Neutrophil (primary cell): Measurements from ENCODE around the gene FAM120A.

ENCODE experiments used
- H3K27ac ChIP-seq: fragments of 200-600 bp; sonication (generic); 2 replicates; pipeline ENCODE4 v1.5.1; 2016; ENCODE audit warnings: mild to moderate bottlenecking, moderate library complexity
- H3K27me3 ChIP-seq: fragments of 200-600 bp; sonication (generic); 2 replicates; pipeline ENCODE4 v1.6.0; 2016; ENCODE audit warnings: mild to moderate bottlenecking
- H3K36me3 ChIP-seq: fragments of 200-600 bp; sonication (generic); 2 replicates; pipeline ENCODE4 v1.5.1; 2017
- H3K4me1 ChIP-seq, 2 experiments: fragments of 200-600 bp in 1 of 2; sonication (generic) in 1 of 2; 1 replicate in 1 of 2; 2 replicates in 1 of 2; pipeline versions ENCODE4 v1.5.1 to v1.6.1; 2013 to 2016; ENCODE audit warnings: low read depth in 1 of 2, low read length in 1 of 2, mild to moderate bottlenecking in 1 of 2, moderate library complexity in 1 of 2; ENCODE audit not compliant: control insufficient read depth in 1 of 2, insufficient read depth in 1 of 2
- H3K4me3 ChIP-seq, 2 experiments: fragments of 200-600 bp in 1 of 2; sonication (generic) in 1 of 2; 1 replicate in 1 of 2; 2 replicates in 1 of 2; pipeline ENCODE4 v1.5.1; 2013 to 2016; ENCODE audit warnings: low read depth in 1 of 2, low read length in 1 of 2, mild to moderate bottlenecking in 1 of 2, moderate library complexity in 1 of 2
- H3K9me3 ChIP-seq: fragments of 200-600 bp; sonication (generic); 2 replicates; pipeline ENCODE4 v1.5.1; 2016
- TF ChIP-seq, protein P1 (sequence below): fragments of 200-600 bp; sonication (generic); IDR thresholded peaks from 2 replicates; pipeline ENCODE4 v1.5.1; 2016; ENCODE audit warnings: antibody characterized with exemption

Gene FAM120A

GRCh38 chr9:93431539-93432105, 19.9 kb upstream of the FAM120A start:
- Histone ChIP-seq H3K27ac (no peak overlapping the region), H3K4me3 (no peak overlapping the region), H3K9me3 (no peaks in the 10 kb centered on the region), H3K27me3 (no peaks in the 10 kb centered on the region), H3K36me3 (no peaks in the 10 kb centered on the region), H3K4me1 (no peaks in the 10 kb centered on the region)
- TF ChIP-seq, protein P1, sequence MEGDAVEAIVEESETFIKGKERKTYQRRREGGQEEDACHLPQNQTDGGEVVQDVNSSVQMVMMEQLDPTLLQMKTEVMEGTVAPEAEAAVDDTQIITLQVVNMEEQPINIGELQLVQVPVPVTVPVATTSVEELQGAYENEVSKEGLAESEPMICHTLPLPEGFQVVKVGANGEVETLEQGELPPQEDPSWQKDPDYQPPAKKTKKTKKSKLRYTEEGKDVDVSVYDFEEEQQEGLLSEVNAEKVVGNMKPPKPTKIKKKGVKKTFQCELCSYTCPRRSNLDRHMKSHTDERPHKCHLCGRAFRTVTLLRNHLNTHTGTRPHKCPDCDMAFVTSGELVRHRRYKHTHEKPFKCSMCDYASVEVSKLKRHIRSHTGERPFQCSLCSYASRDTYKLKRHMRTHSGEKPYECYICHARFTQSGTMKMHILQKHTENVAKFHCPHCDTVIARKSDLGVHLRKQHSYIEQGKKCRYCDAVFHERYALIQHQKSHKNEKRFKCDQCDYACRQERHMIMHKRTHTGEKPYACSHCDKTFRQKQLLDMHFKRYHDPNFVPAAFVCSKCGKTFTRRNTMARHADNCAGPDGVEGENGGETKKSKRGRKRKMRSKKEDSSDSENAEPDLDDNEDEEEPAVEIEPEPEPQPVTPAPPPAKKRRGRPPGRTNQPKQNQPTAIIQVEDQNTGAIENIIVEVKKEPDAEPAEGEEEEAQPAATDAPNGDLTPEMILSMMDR = no peak

DNA sequence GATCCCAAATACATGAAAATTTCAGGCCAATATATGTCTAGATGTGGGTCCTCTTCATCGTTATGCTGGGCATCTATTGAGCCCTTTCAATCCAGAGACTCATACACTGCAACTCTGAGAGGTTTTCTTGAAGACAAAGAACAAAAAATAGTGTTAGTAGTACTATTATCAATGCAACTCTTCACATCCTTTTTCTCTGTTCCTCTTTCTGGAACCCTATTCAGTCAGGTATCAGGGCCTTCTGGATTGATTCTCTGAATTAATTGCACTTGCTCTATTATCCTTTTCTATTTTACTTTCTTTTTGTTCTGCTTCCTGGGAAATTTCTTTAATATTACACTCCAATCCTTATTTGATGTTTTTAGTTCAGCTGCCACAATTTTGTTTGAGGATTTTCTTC, 18.5 kb upstream of the FAM120A start:
- H3K4me1 ChIP-seq = no peaks in the 10 kb centered on the region
- H3K36me3 ChIP-seq = no peaks in the 10 kb centered on the region
- H3K4me3 ChIP-seq = no peak overlapping the region
- H3K27ac ChIP-seq = no peak overlapping the region
- no peaks in the 10 kb centered on the region for H3K27me3 ChIP-seq
- TF ChIP-seq, protein P1 = no peak
- H3K9me3 ChIP-seq = no peaks in the 10 kb centered on the region

DNA sequence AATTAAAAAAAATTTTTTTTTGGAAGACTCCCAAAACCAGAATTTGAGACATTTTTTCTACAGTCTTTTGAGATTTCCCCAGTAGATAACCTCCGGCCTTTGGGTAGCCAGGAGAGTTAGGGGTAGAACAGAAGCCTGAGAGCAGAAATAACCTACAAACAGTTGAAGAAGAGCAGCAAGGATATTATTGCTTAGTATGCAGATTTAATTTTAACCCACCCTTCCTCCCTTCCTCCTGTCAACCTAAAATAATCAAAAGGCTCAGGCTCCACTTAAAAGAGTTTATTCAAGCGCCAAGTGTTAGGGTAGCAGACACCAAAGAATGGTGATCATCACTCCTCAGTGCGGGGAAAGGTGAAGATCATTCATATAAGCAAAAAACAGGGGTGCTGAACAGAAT, 17.4 kb upstream of the FAM120A start:
- Histone ChIP-seq H3K9me3 (no peaks in the 10 kb centered on the region), H3K36me3 (no peaks in the 10 kb centered on the region), H3K4me1 (no peaks in the 10 kb centered on the region), H3K27ac (no peak overlapping the region), H3K27me3 (no peaks in the 10 kb centered on the region), H3K4me3 (no peak overlapping the region)
- TF ChIP-seq, protein P1 = no peak

DNA sequence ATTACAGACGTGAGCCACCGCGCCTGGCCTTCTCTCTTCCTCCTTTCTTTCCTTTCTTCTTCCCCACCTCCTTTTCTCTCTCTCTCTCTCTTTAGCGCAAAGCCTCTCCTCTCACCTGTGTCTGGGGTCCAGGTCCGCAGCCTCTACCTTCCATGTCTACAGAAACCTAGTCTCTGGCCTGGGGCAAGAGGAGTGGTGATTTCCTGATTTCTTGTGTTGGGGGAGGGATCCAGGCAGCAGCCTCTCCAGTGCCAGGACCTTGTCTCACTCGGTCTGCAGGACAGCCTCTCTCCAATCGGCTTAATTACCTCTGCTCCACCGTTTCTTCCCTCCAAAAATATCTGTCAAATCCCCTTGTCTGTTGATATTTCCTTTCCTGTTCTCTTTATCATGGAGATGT, 16.1 kb upstream of the FAM120A start:
- no peak overlapping the region for H3K27ac ChIP-seq
- TF ChIP-seq, protein P1 = no peak
- no peak overlapping the region for H3K4me3 ChIP-seq
- H3K27me3 ChIP-seq = no peaks in the 10 kb centered on the region
- H3K9me3 ChIP-seq = no peaks in the 10 kb centered on the region
- no peaks in the 10 kb centered on the region for H3K4me1 ChIP-seq
- H3K36me3 ChIP-seq = no peaks in the 10 kb centered on the region

DNA sequence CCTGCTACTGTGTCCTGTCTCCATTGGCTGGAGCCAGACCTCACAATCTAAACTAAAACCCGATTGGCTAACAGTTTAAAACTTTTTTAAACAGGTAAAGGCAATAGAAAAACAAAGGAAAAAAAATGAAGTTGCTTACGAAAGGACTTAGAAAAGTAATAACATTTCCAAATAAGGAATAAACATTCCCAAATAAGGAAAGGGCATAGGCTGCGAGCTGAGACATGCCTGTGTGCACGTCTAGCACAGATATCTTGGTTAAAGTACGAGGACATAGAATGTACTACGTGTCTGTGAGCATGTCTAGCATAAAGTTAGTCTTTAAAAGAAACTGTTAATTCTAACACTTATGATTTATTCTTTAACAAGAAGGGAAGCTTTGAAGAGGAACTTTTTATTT, 15.3 kb upstream of the FAM120A start:
- Histone ChIP-seq H3K27ac (no peak overlapping the region), H3K9me3 (no peaks in the 10 kb centered on the region), H3K4me3 (no peak overlapping the region), H3K4me1 (no peaks in the 10 kb centered on the region), H3K27me3 (no peaks in the 10 kb centered on the region), H3K36me3 (no peaks in the 10 kb centered on the region)
- TF ChIP-seq, protein P1 = no peak
